Glomerular endothelial cell (primary cell): Measurements from ENCODE around the gene SNX32. TPM values are rescaled to one million over a fixed set of nuclear protein-coding genes. Genes with fewer than 3 reads are reported as not detected.

Source experiments
- DNase-seq: peaks from one replicate; pipeline ENCODE4 v3.0.0-alpha.2; 2011; ENCODE audit warnings: low read depth, low spot score; ENCODE audit errors: extremely low read depth
- total RNA-seq: library from RNA; depleted of rRNA; stranded (reverse); fragments of >200 nt; gene quantifications from 2 replicates; pipeline ENCODE4 v1.2.3, GENCODE V29; 2015

The SNX32 gene
- total RNA-seq, 1 donor from 2014 or later, result not detected

GRCh38 chr11:65897020-65897471 lies 63.3 kb downstream of the SNX32 start:
- no peak for DNase-seq

- DNase-seq, result no peak
Measured at GRCh38 chr11:65898656-65899355, 65.0 kb downstream of the SNX32 start.

DNA sequence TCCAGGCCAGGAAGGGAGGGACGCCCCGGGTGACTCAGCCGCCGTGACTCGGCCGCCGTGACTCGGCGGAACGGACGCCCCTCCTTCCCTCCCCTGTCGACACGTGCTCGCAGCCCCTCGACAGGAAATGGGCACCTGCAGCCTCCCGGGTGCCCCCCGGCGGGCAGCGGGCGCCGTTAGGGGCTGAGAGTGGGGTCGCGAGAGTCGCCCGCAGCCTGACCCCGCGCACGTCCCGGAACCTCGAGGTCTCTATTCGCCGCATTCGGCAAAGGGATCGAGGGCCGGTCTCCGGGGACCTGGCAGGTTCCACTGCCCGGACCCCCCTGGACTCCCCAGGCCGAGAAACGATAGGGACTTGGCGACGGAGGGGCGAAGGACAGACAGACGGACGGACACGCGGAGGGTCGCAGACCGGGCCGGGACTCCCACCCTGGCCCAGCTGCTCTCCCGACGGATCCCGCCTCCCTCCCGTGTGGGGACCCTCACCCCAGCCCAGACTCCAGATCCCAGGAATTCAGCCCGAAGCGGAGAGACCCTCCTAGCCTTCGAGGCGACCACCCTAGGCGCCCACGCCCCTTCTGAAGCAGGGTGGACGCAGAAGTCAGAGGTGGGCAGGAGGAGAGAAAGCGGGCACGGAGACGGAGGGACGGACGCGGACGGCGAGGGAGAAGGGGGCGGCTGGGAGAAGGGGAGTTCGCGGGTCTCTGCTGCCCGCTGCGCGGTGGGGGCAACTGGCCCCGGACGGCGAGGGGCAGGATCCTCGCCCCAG lies 65.8 kb downstream of the SNX32 start:
- no peak for DNase-seq

- DNase-seq, result no peak
Measured at GRCh38 chr11:65900125-65900898, 66.5 kb downstream of the SNX32 start, which contains the start of gene FOSL1. TSS of gene FOSL1 (minus strand) at chr11:65900388. CDS start at chr11:65900339, 49 bp downstream.

GRCh38 chr11:65900899-65901180 lies 67.1 kb downstream of the SNX32 start:
- DNase-seq, result no peak

DNA sequence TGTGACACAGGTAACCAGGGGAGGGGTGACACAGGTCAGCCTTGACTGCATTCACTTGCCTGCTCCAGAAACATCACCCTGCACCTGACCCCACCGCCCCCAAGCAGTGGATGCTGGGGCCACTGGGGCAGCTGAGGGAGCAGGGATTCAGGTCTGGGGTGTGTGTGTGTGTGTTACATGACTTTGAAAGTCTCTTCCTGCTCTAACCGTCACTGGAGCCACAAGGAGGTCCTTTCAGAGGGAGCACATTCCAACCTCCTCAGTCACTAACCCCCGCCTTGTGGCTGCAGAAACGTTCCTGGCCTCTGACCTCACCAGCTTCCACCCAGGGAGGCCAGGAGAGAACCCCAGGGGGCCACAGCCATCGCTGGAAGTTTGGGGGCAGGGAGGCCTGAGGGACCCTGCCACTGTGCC lies 69.3 kb downstream of the SNX32 start:
- no peak for DNase-seq

Other genes starting within 250 kb of the SNX32 start
- 0.58 TPM in 1 of 2 replicates, not detected in the other for gene KCNK7, start 238.2 kb upstream of the SNX32 start, total RNA-seq
- 100 and 181 TPM in 2 replicates for gene MAP3K11, start 219.7 kb upstream of the SNX32 start, total RNA-seq
- 51.0 and 67.8 TPM in 2 replicates for gene PCNX3, start 218.2 kb upstream of the SNX32 start, total RNA-seq
- 60.7 and 102 TPM in 2 replicates for gene SIPA1, start 195.9 kb upstream of the SNX32 start, total RNA-seq
- gene RELA, start 171.0 kb upstream of the SNX32 start, total RNA-seq, result 89.0 and 118 TPM in 2 replicates
- gene KAT5, start 121.7 kb upstream of the SNX32 start, total RNA-seq, result 38.9 and 47.5 TPM in 2 replicates
- gene RNASEH2C, start 113.2 kb upstream of the SNX32 start, total RNA-seq, result 76.5 and 87.6 TPM in 2 replicates
- gene AP5B1, start 53.0 kb upstream of the SNX32 start, total RNA-seq, result 15.8 and 18.8 TPM in 2 replicates
- not detected in 2 replicates for gene OVOL1, start 46.9 kb upstream of the SNX32 start, total RNA-seq
- gene CFL1, start 24.2 kb downstream of the SNX32 start, total RNA-seq, result 2,090 and 2,212 TPM in 2 replicates
- 50.4 and 63.4 TPM in 2 replicates for gene MUS81, start 26.5 kb downstream of the SNX32 start, total RNA-seq
- gene EFEMP2, start 38.8 kb downstream of the SNX32 start, total RNA-seq, result 81.9 TPM in 2 replicates
- gene CTSW, start 45.9 kb downstream of the SNX32 start, total RNA-seq, result 0.35 TPM in 1 of 2 replicates, not detected in the other
- gene FIBP, start 54.5 kb downstream of the SNX32 start, total RNA-seq, result 131 and 158 TPM in 2 replicates
- 201 and 204 TPM in 2 replicates for gene CCDC85B, start 56.7 kb downstream of the SNX32 start, total RNA-seq
- 71.4 and 97.8 TPM in 2 replicates for gene FOSL1, start 66.4 kb downstream of the SNX32 start, total RNA-seq
- gene C11orf68, start 85.1 kb downstream of the SNX32 start, total RNA-seq, result 19.6 and 30.0 TPM in 2 replicates
- gene DRAP1, start 85.5 kb downstream of the SNX32 start, total RNA-seq, result 144 and 185 TPM in 2 replicates
- not detected in 2 replicates for gene TSGA10IP, start 111.5 kb downstream of the SNX32 start, total RNA-seq
- 34.8 and 60.1 TPM in 2 replicates for gene SART1, start 127.8 kb downstream of the SNX32 start, total RNA-seq
- gene EIF1AD, start 168.2 kb downstream of the SNX32 start, total RNA-seq, result 27.1 and 42.8 TPM in 2 replicates
- 55.3 and 90.4 TPM in 2 replicates for gene BANF1, start 168.5 kb downstream of the SNX32 start, total RNA-seq
- gene CST6, start 178.0 kb downstream of the SNX32 start, total RNA-seq, result 0.29 and 0.82 TPM in 2 replicates
- gene CATSPER1, start 192.5 kb downstream of the SNX32 start, total RNA-seq, result 0.82 TPM in 1 of 2 replicates, not detected in the other
- gene GAL3ST3, start 215.2 kb downstream of the SNX32 start, total RNA-seq, result 0.23 TPM in 1 of 2 replicates, not detected in the other
- 129 and 162 TPM in 2 replicates for gene SF3B2, start 218.4 kb downstream of the SNX32 start, total RNA-seq
- gene PACS1, start 236.3 kb downstream of the SNX32 start, total RNA-seq, result 40.0 and 74.4 TPM in 2 replicates